SU-DHL-6 (cell line): ENCODE results near the gene SMG7.

Source experiments
- EZH2phosphoT487 ChIP-seq: fragments of 200-600 bp; sonication (generic), shearing (Covaris generic); conservative IDR thresholded peaks from 2 replicates; pipeline ENCODE4 v1.6.1; 2018; ENCODE audit warnings: mild to moderate bottlenecking, antibody characterized with exemption, low read length, moderate library complexity, mixed read lengths
- TF ChIP-seq, protein P1 (sequence below): fragments of 200-600 bp; sonication (generic); IDR thresholded peaks from one replicate; pipeline ENCODE4 v1.5.1; 2017; ENCODE audit warnings: antibody characterized with exemption, mild to moderate bottlenecking, low read length, moderate library complexity; ENCODE audit not compliant: insufficient read depth, poor library complexity, severe bottlenecking

GRCh38 chr1:183443466-183443865, 28.8 kb upstream of the SMG7 start:
- TF ChIP-seq, protein P1, sequence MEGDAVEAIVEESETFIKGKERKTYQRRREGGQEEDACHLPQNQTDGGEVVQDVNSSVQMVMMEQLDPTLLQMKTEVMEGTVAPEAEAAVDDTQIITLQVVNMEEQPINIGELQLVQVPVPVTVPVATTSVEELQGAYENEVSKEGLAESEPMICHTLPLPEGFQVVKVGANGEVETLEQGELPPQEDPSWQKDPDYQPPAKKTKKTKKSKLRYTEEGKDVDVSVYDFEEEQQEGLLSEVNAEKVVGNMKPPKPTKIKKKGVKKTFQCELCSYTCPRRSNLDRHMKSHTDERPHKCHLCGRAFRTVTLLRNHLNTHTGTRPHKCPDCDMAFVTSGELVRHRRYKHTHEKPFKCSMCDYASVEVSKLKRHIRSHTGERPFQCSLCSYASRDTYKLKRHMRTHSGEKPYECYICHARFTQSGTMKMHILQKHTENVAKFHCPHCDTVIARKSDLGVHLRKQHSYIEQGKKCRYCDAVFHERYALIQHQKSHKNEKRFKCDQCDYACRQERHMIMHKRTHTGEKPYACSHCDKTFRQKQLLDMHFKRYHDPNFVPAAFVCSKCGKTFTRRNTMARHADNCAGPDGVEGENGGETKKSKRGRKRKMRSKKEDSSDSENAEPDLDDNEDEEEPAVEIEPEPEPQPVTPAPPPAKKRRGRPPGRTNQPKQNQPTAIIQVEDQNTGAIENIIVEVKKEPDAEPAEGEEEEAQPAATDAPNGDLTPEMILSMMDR = no peak
- TF ChIP-seq EZH2phosphoT487 = no peak
